Transverse colon (tissue), 4 donors: Measurements from ENCODE around the gene NME3. TPM values are rescaled to one million over a fixed set of nuclear protein-coding genes. Genes with fewer than 3 reads are reported as not detected.

Experiments
- DNase-seq: peaks from one replicate; pipeline ENCODE4 v3.0.0-alpha.2; 2019
- H3K27ac ChIP-seq, 4 donors: fragments of 200-600 bp; sonication (generic); 2 replicates each; pipeline ENCODE4 v1.5.1; 2016 to 2018; ENCODE audit warnings: inconsistent platforms in 4 of 4
- H3K27me3 ChIP-seq: fragments of 200-600 bp; sonication (generic); 2 replicates; pipeline ENCODE4 v1.5.1; 2017; ENCODE audit warnings: inconsistent platforms
- H3K36me3 ChIP-seq, 4 donors: fragments of 200-600 bp; sonication (generic); 2 replicates each; pipeline ENCODE4 v1.5.1; 2017 to 2019; ENCODE audit warnings: inconsistent platforms in 4 of 4
- H3K4me1 ChIP-seq, 4 donors: fragments of 200-600 bp; sonication (generic); 2 replicates each; pipeline ENCODE4 v1.5.1; 2017 to 2020; ENCODE audit warnings: inconsistent platforms in 4 of 4
- H3K4me3 ChIP-seq, 4 donors: fragments of 200-600 bp; sonication (generic); 1 replicate in 1 of 4; 2 replicates in 3 of 4; pipeline versions ENCODE4 v1.5.1 to v1.6.1; 2017 to 2019; ENCODE audit warnings: inconsistent platforms in 4 of 4
- H3K9me3 ChIP-seq, 2 donors: fragments of 200-600 bp; sonication (generic); 2 replicates each; pipeline ENCODE4 v1.5.1; 2017 to 2019; ENCODE audit warnings: inconsistent platforms in 2 of 2
- CTCF ChIP-seq, 5 experiments: fragments of 200-600 bp in 3 of 5; fragments of 450-650 bp in 2 of 5; sonication (generic) in 3 of 5; IDR thresholded peaks; 1 replicate in 2 of 5; 2 replicates in 3 of 5; pipeline ENCODE4 v1.5.1; 2016 to 2017; ENCODE audit warnings: antibody characterized with exemption in 5 of 5, inconsistent platforms in 3 of 5, mild to moderate bottlenecking in 2 of 5, moderate library complexity in 1 of 5
- EP300 ChIP-seq: sonication (generic); formaldehyde crosslinking; IDR thresholded peaks from one replicate; pipeline ENCODE4 v1.6.1; 2017; ENCODE audit warnings: antibody characterized with exemption, low read depth
- POLR2A ChIP-seq: fragments of 450-650 bp; IDR thresholded peaks from one replicate; pipeline ENCODE4 v1.6.1; 2016; ENCODE audit warnings: antibody characterized with exemption, mild to moderate bottlenecking, moderate library complexity
- POLR2AphosphoS5 ChIP-seq, 3 donors: sonication (generic); formaldehyde crosslinking; IDR thresholded peaks; one replicate each; pipeline ENCODE4 v1.6.1; 2016; ENCODE audit warnings: antibody characterized with exemption in 3 of 3
- WGBS, 2 donors: methylation state at CpG; one replicate each; pipeline ENCODE4 v1.1.5; 2018; ENCODE audit warnings: low coverage in 1 of 2; 5-methylcytosine and 5-hydroxymethylcytosine counted together
- in situ Hi-C, 4 donors: fragments of 200-750 bp; cut with MboI; loops; one replicate each; pipeline versions ENCODE4 v1.15.0 to v1.15.1; 2017; ENCODE audit warnings: low sequenced_read_pairs in 3 of 4, low pct_ligation_motif_present in 1 of 4, low pct_unique_long_range_greater_than_20kb in 1 of 4
- intact Hi-C: fragments of 100-400 bp; cut with DNase I; formaldehyde crosslinking; loops from one replicate; pipeline ENCODE4 v1.15.1; 2023; ENCODE audit warnings: low total_unique reads
- total RNA-seq, 4 donors: library from RNA; depleted of rRNA; stranded (reverse); fragments of >200 nt; gene quantifications; one replicate each; pipeline ENCODE4 v1.1.0, GENCODE V29; 2016

Gene NME3
- total RNA-seq, 4 donors from 2014 or later: 116 to 286 (median 132) TPM

GRCh38 chr16:1788095-1788707 lies 16.9 kb upstream of the NME3 start:
- 92% methylated on average over 27 of the region's 38 CpGs; no CpG with 5 or more reads in 1 of the 2 donors for WGBS, 2 donors
- Histone ChIP-seq H3K27ac (no peak overlapping the region), H3K9me3 (no peaks in the 10 kb centered on the region), H3K4me3 (no peak overlapping the region), H3K36me3 (no peaks in the 10 kb centered on the region), H3K4me1 (peaks cover 0 to 12% (median 7%) of the 10 kb centered on the region in 4 donors), H3K27me3 (no peaks in the 10 kb centered on the region)
- intact Hi-C loops: no loop called here
- no peak for TF ChIP-seq POLR2AphosphoS5 (IDR thresholded peaks at IDR 0.05)
- no peak for TF ChIP-seq POLR2A
- TF ChIP-seq CTCF (IDR thresholded peaks at IDR 0.05): no peak
- no peak for TF ChIP-seq EP300
- in situ Hi-C loops: no loop called here
- DNase-seq: no peak

DNA sequence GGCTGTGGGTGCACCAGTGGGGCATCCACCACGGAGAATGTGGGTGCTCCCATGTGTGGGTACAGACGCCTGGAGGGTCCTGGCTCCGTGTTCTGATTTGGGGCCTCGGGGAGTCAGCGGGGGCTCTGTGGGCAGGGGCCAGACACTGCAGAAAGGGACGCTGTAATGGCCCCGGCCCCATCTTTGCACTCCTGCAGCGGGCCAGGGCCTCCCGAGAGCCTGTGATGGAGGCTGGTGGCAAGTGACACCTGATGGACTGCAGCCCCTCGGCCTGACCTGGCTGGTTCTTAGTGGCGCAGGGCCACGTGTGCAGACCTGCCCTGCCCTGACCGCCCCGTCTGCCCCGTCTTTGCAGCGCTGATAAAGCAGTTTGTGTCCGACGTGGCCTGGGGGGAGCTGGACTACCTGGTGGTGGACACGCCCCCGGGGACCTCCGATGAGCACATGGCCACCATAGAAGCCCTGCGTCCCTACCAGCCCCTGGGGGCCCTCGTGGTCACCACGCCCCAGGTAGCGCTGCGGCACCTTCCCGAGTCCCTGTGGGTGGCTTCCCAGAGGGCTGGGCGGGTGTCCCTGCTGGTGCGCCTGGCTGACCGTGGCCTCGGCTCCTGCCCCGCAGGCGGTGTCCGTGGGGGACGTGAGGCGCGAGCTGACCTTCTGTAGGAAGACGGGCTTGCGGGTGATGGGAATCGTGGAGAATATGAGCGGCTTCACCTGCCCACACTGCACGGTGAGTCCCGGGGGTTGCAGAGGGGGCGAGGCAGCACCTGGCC lies 16.2 kb upstream of the NME3 start:
- intact Hi-C loops: no loop called here
- Histone ChIP-seq H3K9me3 (no peaks in the 10 kb centered on the region), H3K27me3 (no peaks in the 10 kb centered on the region), H3K36me3 (no peaks in the 10 kb centered on the region), H3K4me3 (no peak overlapping the region), H3K4me1 (peaks cover 0 to 12% (median 7%) of the 10 kb centered on the region in 4 donors), H3K27ac (no peak overlapping the region)
- no peak for DNase-seq
- no peak for TF ChIP-seq CTCF (IDR thresholded peaks at IDR 0.05)
- no peak for TF ChIP-seq POLR2AphosphoS5 (IDR thresholded peaks at IDR 0.05)
- no peak for TF ChIP-seq POLR2A
- TF ChIP-seq EP300: no peak
- WGBS, 2 donors: 93% methylated on average over 42 of the region's 44 CpGs; no CpG with 5 or more reads in 1 of the 2 donors
- in situ Hi-C loops: no loop called here

GRCh38 chr16:1787056-1787321 lies 15.6 kb upstream of the NME3 start:
- no peak for DNase-seq
- 70% methylated on average over 2 of the region's 6 CpGs; no CpG with 5 or more reads in 1 of the 2 donors for WGBS, 2 donors
- intact Hi-C loops: no loop called here
- Histone ChIP-seq H3K9me3 (no peaks in the 10 kb centered on the region), H3K27ac (no peak overlapping the region), H3K27me3 (no peaks in the 10 kb centered on the region), H3K4me3 (no peak overlapping the region), H3K36me3 (no peaks in the 10 kb centered on the region), H3K4me1 (peaks cover 0 to 12% (median 8%) of the 10 kb centered on the region in 4 donors)
- in situ Hi-C loops: no loop called here
- TF ChIP-seq EP300 (no peak), POLR2A (no peak), POLR2AphosphoS5 (IDR thresholded peaks at IDR 0.05) (no peak), CTCF (IDR thresholded peaks at IDR 0.05) (no peak)

- DNase-seq: no peak
- Histone ChIP-seq H3K4me3 (no peak overlapping the region), H3K36me3 (no peaks in the 10 kb centered on the region)
These were observed 15.1 kb upstream of the NME3 start for GRCh38 chr16:1786242-1787055.

More at GRCh38 chr16:1786242-1787055, 15.1 kb upstream of the NME3 start:
- intact Hi-C loops: no loop called here
- TF ChIP-seq CTCF (IDR thresholded peaks at IDR 0.05) (no peak), EP300 (no peak), POLR2AphosphoS5 (IDR thresholded peaks at IDR 0.05) (no peak), POLR2A (no peak)
- Histone ChIP-seq H3K27ac (no peak overlapping the region), H3K27me3 (no peaks in the 10 kb centered on the region), H3K9me3 (no peaks in the 10 kb centered on the region), H3K4me1 (peaks cover 1 to 14% (median 11%) of the 10 kb centered on the region in 4 donors)
- in situ Hi-C loops: no loop called here
- WGBS, 2 donors: 92% methylated on average over 45 of the region's 51 CpGs; no CpG with 5 or more reads in 1 of the 2 donors
